ENCODE results near the gene CDC20. TPM values are rescaled to one million over a fixed set of nuclear protein-coding genes. Genes with fewer than 3 reads are reported as not detected.

The CDC20 gene
- total and polyA plus RNA-seq, 2 of the 4 experiments (the other 2 are of a cell fraction), result 103 to 107 TPM

DNA sequence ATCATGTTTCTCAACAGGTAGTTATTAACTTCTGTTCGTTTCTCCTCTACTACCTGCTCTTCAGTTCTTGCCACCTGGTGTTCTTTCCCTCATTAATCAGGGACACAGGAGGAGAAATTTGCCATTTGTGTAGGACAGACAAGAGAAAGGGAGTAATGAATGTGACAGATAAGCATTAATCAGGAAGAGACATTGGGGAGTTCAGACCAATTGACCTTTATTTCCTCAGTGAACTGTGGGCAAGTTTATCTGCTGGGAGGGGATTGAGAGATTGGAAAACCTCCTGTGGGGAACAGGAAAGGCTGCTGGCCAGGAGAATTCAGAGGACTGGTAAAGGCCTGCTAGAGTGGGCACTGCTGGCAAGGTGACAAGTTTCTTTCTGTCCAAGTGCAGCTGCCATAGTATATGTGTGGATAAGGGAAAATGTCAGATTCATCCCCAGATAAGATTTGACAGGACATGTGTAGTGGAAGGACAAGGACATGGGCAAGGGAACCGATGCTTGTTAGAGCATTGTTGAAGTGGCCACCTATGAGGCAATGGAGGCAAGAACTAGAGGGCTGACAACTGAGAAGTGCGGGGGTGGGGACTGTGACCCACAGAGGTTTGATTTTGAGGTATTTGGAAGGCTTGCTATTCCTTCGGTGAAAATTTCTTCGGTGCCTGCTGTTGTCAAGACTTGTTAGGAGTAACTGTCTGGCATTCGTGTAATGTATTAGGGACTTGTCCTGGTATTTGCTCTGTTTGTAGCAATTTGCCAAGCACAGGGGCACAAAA lies 43.5 kb downstream of the CDC20 start:
- Histone ChIP-seq H4K5ac (ENCODE audit: low read depth, low read length) (no peak overlapping the region), H3K79me1 (ENCODE audit: low read depth in 1 of 2, low read length in 2 of 2) (peaks cover 37 to 50% of the 10 kb centered on the region in 2 experiments), H2AK9ac (replicated peaks; ENCODE audit: low read depth, low read length, poor library complexity) (no peak overlapping the region), H2AK5ac (ENCODE audit: low read depth, low read length) (no peak overlapping the region), H3K36me3 (ENCODE audit: control insufficient read depth, insufficient read depth, low read length) (peaks cover 31% of the 10 kb centered on the region), H4K8ac (ENCODE audit: low read depth in 2 of 2, low read length in 2 of 2) (no peak overlapping the region), H3K4me1 (ENCODE audit: control insufficient read depth, insufficient read depth, low read length) (peaks cover 4% of the 10 kb centered on the region; the same call in 1 of the 2 replicates), H3K27ac (ENCODE audit: insufficient read depth, low read length) (no peak overlapping the region), H3K18ac (ENCODE audit: low read depth, low read length) (no peak overlapping the region), H3K4me2 (ENCODE audit: low read depth, low read length) (no peak overlapping the region), H3K23ac (ENCODE audit: low read depth, low read length) (no peak overlapping the region), H2BK120ac (ENCODE audit: low read depth, low read length) (no peak overlapping the region), H3K4ac (ENCODE audit: low read depth, low read length) (no peak overlapping the region), H3K56ac (ENCODE audit: extremely low read depth, insufficient read depth, low read length) (no peak overlapping the region), H2AFZ (replicated peaks; ENCODE audit: low read length, poor library complexity) (no peak overlapping the region), H2BK15ac (ENCODE audit: low read depth, low read length) (no peak overlapping the region), H2BK20ac (ENCODE audit: low read depth, low read length) (no peak overlapping the region), H3K4me3 (ENCODE audit: insufficient read depth, low read depth, low read length) (no peak overlapping the region), H4K91ac (ENCODE audit: insufficient read depth, low read depth, low read length) (no peak overlapping the region), H3K9ac (ENCODE audit: low read depth, low read length) (no peak overlapping the region), H3K14ac (replicated peaks; ENCODE audit: low read depth, low read length) (no peak overlapping the region), H3K27me3 (ENCODE audit: control insufficient read depth, insufficient read depth, low read length) (no peaks in the 10 kb centered on the region), H4K20me1 (ENCODE audit: insufficient read depth, low read length) (no peaks in the 10 kb centered on the region), H2BK5ac (ENCODE audit: low read depth, low read length, poor library complexity, severe bottlenecking) (no peak overlapping the region), H3K9me3 (ENCODE audit: control insufficient read depth, insufficient read depth, low read length) (no peaks in the 10 kb centered on the region), H3K9me1 (ENCODE audit: insufficient read depth, low read length) (peaks cover 8% of the 10 kb centered on the region; the same call in 1 of the 2 replicates)
- intact Hi-C loops (cut with micrococcal nuclease) (no loop called here), dilution Hi-C loops (cut with HindIII; ENCODE audit: low sequenced_read_pairs, unreplicated experiment) (no loop called here), in situ Hi-C loops (cut with MboI; ENCODE audit: low sequenced_read_pairs) (loop anchor here (25.0 kb wide), 1 partner anchor 490 kb away; no protein-coding TSS in a partner anchor)
- TF ChIP-seq RFX5 (IDR thresholded peaks at IDR 0.05; ENCODE audit: low read depth, low read length) (no peak), RCOR1 (IDR thresholded peaks at IDR 0.05; ENCODE audit: insufficient replicate concordance, low read length) (no peak), FOS (IDR thresholded peaks at IDR 0.05; ENCODE audit: low read depth, low read length) (no peak), SMC3 (IDR thresholded peaks at IDR 0.05; ENCODE audit: low read depth, low read length) (no peak)
- POLR2A ChIA-PET (ENCODE audit: unreplicated experiment), result no interaction called here
- ATAC-seq (ENCODE audit: low read depth), result no peak
- CTCF ChIA-PET, result interaction anchor here (1.4 kb wide), 1 partner anchor 12 kb away, joined by 4 read pairs; no protein-coding TSS in a partner anchor
- no peak for DNase-seq
- WGBS, 2 experiments (ENCODE audit: extremely low coverage in 2 of 2, insufficient read length in 1 of 2), result 100% methylated on average over 2 of the region's 6 CpGs; no CpG with 5 or more reads in 1 of the 2 experiments
- BruUV-seq (replicated peaks), result no TSS peak

All from IMR-90 (cell line).